SK-N-MC (cell line): Measurements from ENCODE around the gene KLHL24.

Experiments used
- EZH2 ChIP-seq: fragments of 200-600 bp; sonication (generic); IDR thresholded peaks from one replicate; pipeline ENCODE4 v1.6.1; 2017; ENCODE audit warnings: antibody characterized with exemption
- FOXP2 ChIP-seq: optimal IDR thresholded peaks from 2 replicates; pipeline ENCODE3; 2011; ENCODE audit warnings: mild to moderate bottlenecking, moderate library complexity; ENCODE audit not compliant: insufficient read depth; ENCODE audit errors: extremely low read length, control extremely low read depth
- POLR2AphosphoS5 ChIP-seq: IDR thresholded peaks from 2 replicates; pipeline ENCODE4 v1.6.1; 2012; ENCODE audit warnings: mild to moderate bottlenecking, low read depth, low read length, borderline replicate concordance

DNA sequence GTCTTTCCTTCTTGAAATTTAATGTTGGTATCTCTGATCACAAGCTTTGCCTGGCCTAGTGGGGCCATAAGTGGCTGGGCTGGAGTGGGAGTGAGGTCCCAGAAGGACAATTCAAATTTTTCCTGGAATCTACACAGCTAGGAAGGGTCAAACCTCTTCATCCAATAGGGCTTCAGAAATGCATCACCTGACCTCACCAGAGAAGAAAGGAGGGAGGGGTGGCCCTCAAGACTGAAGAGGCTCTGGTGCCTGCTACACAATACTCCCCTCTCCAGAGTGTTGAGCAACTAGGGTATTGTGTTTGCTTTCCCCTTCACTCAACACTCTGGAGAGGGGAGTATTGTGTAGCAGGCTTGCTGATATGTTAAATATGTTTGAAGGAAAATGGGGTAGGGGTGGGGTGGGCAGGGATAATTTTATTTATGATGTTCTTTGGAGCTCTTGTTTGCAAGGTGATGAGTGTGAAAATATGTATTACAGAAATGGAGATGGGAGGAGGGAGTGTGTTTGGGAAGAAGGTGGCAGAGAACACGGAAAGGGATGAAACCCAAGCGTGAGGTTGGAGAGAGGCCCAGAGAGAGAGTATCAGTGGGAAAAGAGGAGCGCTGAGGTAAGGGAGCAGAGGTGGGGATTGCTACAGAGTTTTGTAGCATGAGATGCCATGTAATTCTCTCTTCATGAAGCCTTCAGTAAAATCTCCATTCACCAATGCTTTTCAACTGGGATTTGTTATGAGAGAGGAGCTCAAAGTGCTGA lies 5.7 kb upstream of the KLHL24 start:
- TF ChIP-seq EZH2 (no peak), POLR2AphosphoS5 (no peak), FOXP2 (no peak)
